Measurements from ENCODE around the gene DYNLT1.

- no peak for TF ChIP-seq CTCF (IDR thresholded peaks at IDR 0.05; ENCODE audit: poor library complexity)
- no peak for TF ChIP-seq EZH2 (IDR thresholded peaks at IDR 0.05; ENCODE audit: borderline replicate concordance)
- no peak for TF ChIP-seq EZH2phosphoT487 (IDR thresholded peaks at IDR 0.05; ENCODE audit: low read depth, severe bottlenecking, unreplicated experiment)
Observed at GRCh38 chr6:158633127-158633526, 11.4 kb downstream of the DYNLT1 start.
